ENCODE data around the gene ZNF816. TPM values are rescaled to one million over a fixed set of nuclear protein-coding genes. Genes with fewer than 3 reads are reported as not detected.

Gene ZNF816
- total and polyA plus RNA-seq, 9 donors: 3.9 to 15.1 (median 9.7) TPM

DNA sequence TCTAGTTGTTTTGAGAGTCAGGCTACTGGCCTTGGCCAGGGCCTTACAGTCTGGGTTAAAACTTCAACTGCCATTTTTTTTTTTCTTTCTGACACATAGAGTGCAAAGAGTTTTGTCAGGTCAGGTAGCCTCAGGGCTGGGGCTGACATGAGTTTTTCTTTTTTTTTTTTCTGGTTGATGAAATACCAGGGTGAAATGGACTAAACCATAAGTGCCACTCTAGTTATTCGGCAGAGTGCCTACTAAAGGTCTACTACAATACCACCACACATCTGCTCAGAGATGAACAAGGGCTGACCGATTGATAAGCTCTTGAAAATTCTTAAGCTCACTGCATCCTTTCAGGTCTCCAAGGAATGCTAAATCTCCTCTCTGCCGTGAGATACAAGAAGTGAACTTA is 60.8 kb downstream of the ZNF816 start:
- intact Hi-C loops (cut with DNase I): no loop called here
- Histone ChIP-seq H3K36me3 (no peaks in the 10 kb centered on the region), H3K4me1 (ENCODE audit: insufficient read depth) (peaks cover 2% of the 10 kb centered on the region), H3K27ac (no peak overlapping the region), H3K9me3 (no peaks in the 10 kb centered on the region), H3K27me3 (no peaks in the 10 kb centered on the region), H3K4me3 (no peak overlapping the region)
- WGBS, 3 donors: 81 to 88% (median 81%) methylated on average over 3 of the region's 3 CpGs
- no peak for DNase-seq
- no peak for TF ChIP-seq POLR2A (IDR thresholded peaks at IDR 0.05)
- TF ChIP-seq EP300 (IDR thresholded peaks at IDR 0.05): no peak
- TF ChIP-seq, protein P1, sequence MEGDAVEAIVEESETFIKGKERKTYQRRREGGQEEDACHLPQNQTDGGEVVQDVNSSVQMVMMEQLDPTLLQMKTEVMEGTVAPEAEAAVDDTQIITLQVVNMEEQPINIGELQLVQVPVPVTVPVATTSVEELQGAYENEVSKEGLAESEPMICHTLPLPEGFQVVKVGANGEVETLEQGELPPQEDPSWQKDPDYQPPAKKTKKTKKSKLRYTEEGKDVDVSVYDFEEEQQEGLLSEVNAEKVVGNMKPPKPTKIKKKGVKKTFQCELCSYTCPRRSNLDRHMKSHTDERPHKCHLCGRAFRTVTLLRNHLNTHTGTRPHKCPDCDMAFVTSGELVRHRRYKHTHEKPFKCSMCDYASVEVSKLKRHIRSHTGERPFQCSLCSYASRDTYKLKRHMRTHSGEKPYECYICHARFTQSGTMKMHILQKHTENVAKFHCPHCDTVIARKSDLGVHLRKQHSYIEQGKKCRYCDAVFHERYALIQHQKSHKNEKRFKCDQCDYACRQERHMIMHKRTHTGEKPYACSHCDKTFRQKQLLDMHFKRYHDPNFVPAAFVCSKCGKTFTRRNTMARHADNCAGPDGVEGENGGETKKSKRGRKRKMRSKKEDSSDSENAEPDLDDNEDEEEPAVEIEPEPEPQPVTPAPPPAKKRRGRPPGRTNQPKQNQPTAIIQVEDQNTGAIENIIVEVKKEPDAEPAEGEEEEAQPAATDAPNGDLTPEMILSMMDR (IDR thresholded peaks at IDR 0.05): no peak

Other genes with a start within 250 kb of the ZNF816 start
- 10 to 100 TPM in 6 of 7 donors, 1 to 10 TPM in 1; 9.9 to 21.5 (median 17.7) TPM for gene ZNF611, start 227.8 kb downstream of the ZNF816 start, total RNA-seq
- gene ZNF611, start 227.8 kb downstream of the ZNF816 start, polyA plus RNA-seq: 1 to 10 TPM; 5.9 to 6.6 TPM
- 10 to 100 TPM in 2 of 7 donors, 1 to 10 TPM in 5; 5.4 to 11.7 (median 8.1) TPM for gene ZNF600, start 176.1 kb downstream of the ZNF816 start, total RNA-seq
- 1 to 10 TPM; 5.5 to 6.4 TPM for gene ZNF600, start 176.1 kb downstream of the ZNF816 start, polyA plus RNA-seq
- 10 to 100 TPM in 5 of 7 donors, 1 to 10 TPM in 2; 7.9 to 14.1 (median 11.0) TPM for gene ZNF28, start 141.2 kb downstream of the ZNF816 start, total RNA-seq
- 10 to 100 TPM in 1 of 2 donors, 1 to 10 TPM in 1; 3.4 to 11.8 TPM for gene ZNF28, start 141.2 kb downstream of the ZNF816 start, polyA plus RNA-seq
- gene ZNF468, start 105.3 kb downstream of the ZNF816 start, total RNA-seq: 10 to 100 TPM in 6 of 7 donors, 1 to 10 TPM in 1; 7.0 to 21.0 (median 11.5) TPM
- gene ZNF468, start 105.3 kb downstream of the ZNF816 start, polyA plus RNA-seq: 10 to 100 TPM in 1 of 2 donors, 1 to 10 TPM in 1; 8.5 to 15.0 TPM
- 10 to 100 TPM; 10.7 to 28.5 (median 12.2) TPM for gene ZNF320, start 65.2 kb downstream of the ZNF816 start, total RNA-seq
- 10 to 100 TPM in 1 of 2 donors, 1 to 10 TPM in 1; 9.3 to 10.4 TPM for gene ZNF320, start 65.2 kb downstream of the ZNF816 start, polyA plus RNA-seq
- 1 to 10 TPM; 3.4 to 7.9 (median 4.5) TPM for gene ZNF888, start 39.5 kb downstream of the ZNF816 start, total RNA-seq
- 1 to 10 TPM; 2.6 to 3.3 TPM for gene ZNF888, start 39.5 kb downstream of the ZNF816 start, polyA plus RNA-seq
- not detected for gene ERVV-1, start 51.0 kb upstream of the ZNF816 start, total RNA-seq
- not detected for gene ERVV-1, start 51.0 kb upstream of the ZNF816 start, polyA plus RNA-seq
- not detected for gene ERVV-2, start 81.9 kb upstream of the ZNF816 start, total RNA-seq
- not detected for gene ERVV-2, start 81.9 kb upstream of the ZNF816 start, polyA plus RNA-seq
- gene ZNF160, start 140.5 kb upstream of the ZNF816 start, total RNA-seq: 10 to 100 TPM; 34.3 to 53.2 (median 37.6) TPM
- gene ZNF160, start 140.5 kb upstream of the ZNF816 start, polyA plus RNA-seq: 10 to 100 TPM; 21.7 to 21.9 TPM
- gene ZNF415, start 170.0 kb upstream of the ZNF816 start, total RNA-seq: 10 to 100 TPM in 6 of 7 donors, 1 to 10 TPM in 1; 7.0 to 18.6 (median 12.4) TPM
- gene ZNF415, start 170.0 kb upstream of the ZNF816 start, polyA plus RNA-seq: 10 to 100 TPM in 1 of 2 donors, 1 to 10 TPM in 1; 9.1 to 12.0 TPM
- gene ZNF347, start 196.2 kb upstream of the ZNF816 start, total RNA-seq: 10 to 100 TPM; 10.6 to 20.5 (median 15.6) TPM
- 1 to 10 TPM; 4.4 to 9.5 TPM for gene ZNF347, start 196.2 kb upstream of the ZNF816 start, polyA plus RNA-seq
- 10 to 100 TPM in 3 of 7 donors, 1 to 10 TPM in 4; 3.9 to 13.0 (median 8.8) TPM for gene ZNF665, start 230.5 kb upstream of the ZNF816 start, total RNA-seq
- gene ZNF665, start 230.5 kb upstream of the ZNF816 start, polyA plus RNA-seq: 10 to 100 TPM in 1 of 2 donors, 1 to 10 TPM in 1; 9.2 to 10.2 TPM

All from ovary (tissue), 9 donors.